ENCODE data around the gene BNIP2.

BNIP2 gene

GRCh38 chr15:59688782-59689625 is at the start of gene BNIP2:
Gene BNIP2, minus strand, starts transcription at chr15:59689320. Its CDS starts 6,863 bp downstream, at chr15:59682457.
- peaks cover 9% of the 10 kb centered on the region for H3K27me3 Mint-ChIP-seq (ENCODE audit: low read depth, poor library complexity)

GRCh38 chr15:59738676-59739075 is 49.6 kb upstream of the BNIP2 start:
- H3K27me3 Mint-ChIP-seq (ENCODE audit: low read depth, poor library complexity), result peaks cover 10% of the 10 kb centered on the region
- no peak for TF ChIP-seq CTCF (IDR thresholded peaks at IDR 0.05)
- peaks cover under 1% of the 10 kb centered on the region for H3K36me3 Mint-ChIP-seq (ENCODE audit: low read depth)
- no peak for DNase-seq
- no peak overlapping the region for H3K27ac Mint-ChIP-seq
- H3K4me3 Mint-ChIP-seq, result no peak overlapping the region
- H3K9me3 Mint-ChIP-seq, result peaks cover 7% of the 10 kb centered on the region
- peaks cover 29% of the 10 kb centered on the region for H3K4me1 Mint-ChIP-seq

More at GRCh38 chr15:59688782-59689625, at the start of gene BNIP2:
- Mint-ChIP-seq H3K4me1 (peaks cover 24% of the 10 kb centered on the region), H3K27ac (peak within 1 kb of the TSS; percentile 99), H3K9me3 (no peaks in the 10 kb centered on the region), H3K4me3 (peak within 1 kb of the TSS; percentile 98), H3K36me3 (ENCODE audit: low read depth) (peaks cover 26% of the 10 kb centered on the region)
- no peak for TF ChIP-seq CTCF (IDR thresholded peaks at IDR 0.05)
- DNase-seq, result peak; percentile 99

- no peak for TF ChIP-seq CTCF (IDR thresholded peaks at IDR 0.05)
- Mint-ChIP-seq H3K9me3 (peaks cover 7% of the 10 kb centered on the region), H3K4me1 (peaks cover 26% of the 10 kb centered on the region), H3K27ac (peak overlapping the region; percentile 49), H3K4me3 (no peak overlapping the region), H3K27me3 (ENCODE audit: low read depth, poor library complexity) (peaks cover 12% of the 10 kb centered on the region), H3K36me3 (ENCODE audit: low read depth) (no peaks in the 10 kb centered on the region)
- no peak for DNase-seq
Observed at GRCh38 chr15:59736181-59736580, 47.1 kb upstream of the BNIP2 start.

GRCh38 chr15:59725151-59725486 is 36.0 kb upstream of the BNIP2 start:
- no peak overlapping the region for H3K4me3 Mint-ChIP-seq
- no peaks in the 10 kb centered on the region for H3K9me3 Mint-ChIP-seq
- no peak overlapping the region for H3K27ac Mint-ChIP-seq
- DNase-seq, result no peak
- peaks cover 6% of the 10 kb centered on the region for H3K27me3 Mint-ChIP-seq (ENCODE audit: low read depth, poor library complexity)
- peaks cover 46% of the 10 kb centered on the region for H3K4me1 Mint-ChIP-seq
- H3K36me3 Mint-ChIP-seq (ENCODE audit: low read depth), result no peaks in the 10 kb centered on the region
- TF ChIP-seq CTCF (IDR thresholded peaks at IDR 0.05), result no peak

GRCh38 chr15:59723687-59724346 is 34.7 kb upstream of the BNIP2 start:
- Mint-ChIP-seq H3K4me3 (no peak overlapping the region), H3K27ac (no peak overlapping the region), H3K9me3 (no peaks in the 10 kb centered on the region), H3K4me1 (peaks cover 46% of the 10 kb centered on the region), H3K36me3 (ENCODE audit: low read depth) (no peaks in the 10 kb centered on the region), H3K27me3 (ENCODE audit: low read depth, poor library complexity) (no peaks in the 10 kb centered on the region)
- no peak for TF ChIP-seq CTCF (IDR thresholded peaks at IDR 0.05)
- DNase-seq, result no peak

All from nephron progenitor cell (in vitro differentiated cells).